Activated naive CD8-positive, alpha-beta T cell treated with anti-CD3 and anti-CD28 coated beads, Interleukin-2, amount 50 U/mL, for 16 hours (primary cell): ENCODE results near the gene TMEM50B.
"Not testable (repeated sequence)": the region's sequence is repeated elsewhere in the genome, so short reads cannot be mapped to it uniquely, and the experiment has no call there.

ENCODE experiments used
- DNase-seq: peaks from one replicate; pipeline ENCODE4 v3.0.0-alpha.2; 2020; ENCODE audit warnings: low read depth, low spot score

TMEM50B gene

DNA sequence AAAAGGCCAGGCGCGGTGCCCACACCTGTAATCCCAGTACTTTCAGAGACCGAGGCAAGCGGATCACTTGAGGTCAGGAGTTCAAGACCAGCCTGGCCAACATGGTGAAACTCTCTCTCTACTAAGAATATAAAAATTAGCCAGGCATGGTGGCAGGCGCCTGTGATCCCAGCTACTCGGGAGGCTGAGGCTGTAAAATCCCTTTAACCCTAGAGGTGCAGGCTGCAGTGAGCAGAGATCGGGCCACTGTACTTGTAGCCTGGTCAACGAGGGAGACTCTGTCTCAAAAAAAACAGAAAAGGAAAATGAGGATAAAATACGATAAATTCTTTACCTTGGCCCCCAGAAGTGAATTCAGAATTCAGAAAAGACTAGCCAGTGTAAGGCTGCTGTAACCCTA is 1.6 kb downstream of the TMEM50B start:
- DNase-seq: no peak

DNA sequence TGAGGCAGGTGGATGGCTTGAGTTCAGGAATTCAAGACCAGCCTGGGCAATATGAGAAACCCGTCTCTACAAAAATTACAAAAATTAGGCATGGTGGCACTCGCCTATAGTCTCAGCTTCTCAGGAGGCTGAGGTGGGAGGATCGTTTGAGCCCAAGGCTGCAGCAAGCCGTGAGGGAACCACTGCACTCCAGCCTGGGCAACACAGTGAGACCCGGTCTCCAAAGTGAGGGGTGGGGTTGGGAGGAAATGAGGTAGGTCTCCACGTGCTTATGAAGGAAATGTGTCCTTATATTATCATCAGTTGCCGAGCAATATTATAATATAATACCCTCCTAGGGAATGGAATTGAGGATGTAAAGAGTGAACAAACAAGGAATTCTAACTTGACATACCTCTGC is 2.7 kb downstream of the TMEM50B start:
- DNase-seq: no peak

DNA sequence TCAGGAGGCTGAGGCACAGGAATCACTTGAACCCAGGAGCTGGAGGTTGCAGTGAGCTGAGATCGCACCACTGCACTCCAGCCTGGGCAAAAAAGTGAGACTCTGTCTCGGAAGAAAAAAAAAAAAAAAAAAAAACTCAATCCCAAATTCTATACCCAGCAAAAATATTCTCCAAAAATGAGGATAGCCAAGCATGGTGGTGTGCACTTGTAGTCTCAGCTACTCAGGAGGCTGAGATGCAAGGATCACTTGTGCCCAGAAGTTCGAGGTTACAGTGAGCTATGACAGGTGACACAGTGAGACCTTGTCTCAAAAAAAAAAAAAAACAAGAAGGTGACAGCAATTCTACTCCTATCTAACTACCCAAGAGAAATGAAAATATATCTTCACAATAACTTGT is 6.4 kb downstream of the TMEM50B start:
- DNase-seq: no peak

DNA sequence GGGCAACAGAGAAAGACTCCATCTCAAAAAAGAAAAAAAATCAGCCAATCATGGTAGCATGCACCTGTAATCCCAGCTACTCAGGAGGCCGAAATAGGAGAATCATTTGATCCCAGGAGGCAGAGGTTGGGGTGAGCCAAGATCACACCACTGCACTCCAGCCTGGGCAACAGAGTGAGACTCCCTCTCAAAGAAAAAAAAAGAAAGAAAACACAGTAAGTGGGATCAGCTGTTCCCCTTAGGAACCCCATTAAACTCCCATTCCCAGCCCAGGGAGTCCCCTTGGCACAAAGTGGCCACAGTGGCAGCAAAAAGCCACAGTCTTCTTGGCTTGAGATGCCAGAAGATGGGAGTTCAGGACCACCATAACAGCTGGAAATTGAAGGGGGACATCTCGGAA is 9.1 kb downstream of the TMEM50B start:
- no peak for DNase-seq

DNA sequence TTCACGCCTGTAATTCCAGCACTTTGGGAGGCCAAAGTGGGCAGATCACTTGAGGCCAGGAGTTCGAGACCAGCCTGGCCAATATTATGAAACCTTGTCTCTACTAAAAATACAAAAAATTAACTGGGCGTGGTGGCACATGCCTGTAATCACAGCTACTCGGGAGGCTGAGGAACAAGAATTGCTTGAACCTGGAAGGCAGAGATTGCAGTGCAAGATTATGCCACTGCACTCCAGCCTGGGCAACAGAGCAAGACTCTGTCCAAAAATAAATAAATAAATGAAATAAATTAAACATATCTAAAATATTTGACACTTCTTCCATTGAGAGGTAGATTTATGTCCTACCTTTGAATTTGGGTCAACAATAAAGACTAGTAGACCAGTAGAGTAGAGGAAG is 10.6 kb downstream of the TMEM50B start:
- DNase-seq: not testable (repeated sequence)

DNA sequence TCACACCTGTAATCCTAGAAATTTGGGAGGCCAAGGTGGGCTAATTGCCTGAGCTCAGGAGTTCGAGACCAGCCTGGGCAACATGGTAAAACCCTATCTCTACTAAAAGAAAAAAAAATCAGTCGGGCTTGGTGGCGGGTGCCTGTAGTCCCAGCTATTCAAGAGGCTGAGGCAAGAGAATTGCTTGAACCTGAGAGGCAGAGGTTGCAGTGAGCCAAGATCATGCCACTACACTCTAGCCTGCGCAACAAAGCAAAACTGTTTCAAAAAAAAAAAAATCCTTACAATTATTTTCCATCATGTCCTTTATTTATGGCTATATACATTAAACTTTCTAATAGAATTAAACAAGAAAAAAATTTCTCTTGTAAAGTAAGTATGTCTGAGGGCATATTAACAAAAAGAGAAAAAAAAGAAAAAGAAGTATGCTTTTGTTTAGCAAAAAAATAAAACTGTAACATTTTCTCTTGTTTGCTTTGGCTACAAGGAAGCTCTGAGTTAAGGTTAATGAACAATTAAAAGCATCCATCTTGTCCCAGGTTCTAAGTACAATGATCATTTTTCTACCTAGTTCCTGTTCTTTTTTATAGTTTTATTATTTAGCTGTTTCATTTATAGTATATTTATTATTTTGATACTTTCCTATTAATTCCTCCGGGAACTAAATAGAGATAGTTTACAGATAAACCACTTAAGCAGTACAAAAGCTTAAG is 18.1 kb downstream of the TMEM50B start:
- DNase-seq: no peak

DNA sequence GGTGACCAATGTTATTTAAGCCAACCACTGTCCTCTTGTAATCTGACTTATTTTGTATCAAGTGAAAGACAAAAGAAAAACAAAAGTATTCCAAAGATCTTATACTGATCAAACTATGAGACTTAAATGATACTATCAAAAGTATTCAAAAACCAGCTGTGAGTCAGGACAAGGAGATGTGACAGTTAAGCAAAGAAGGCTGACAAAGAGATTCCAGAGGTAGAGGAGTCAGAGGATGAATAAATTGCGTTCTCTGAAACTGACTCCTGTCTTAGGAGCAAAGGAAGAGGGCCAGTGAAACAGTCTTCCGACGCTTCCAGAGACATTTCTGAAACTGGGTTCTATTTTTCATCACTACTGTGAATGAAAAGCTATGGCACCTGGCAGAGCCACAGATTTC is 20.9 kb downstream of the TMEM50B start:
- no peak for DNase-seq

DNA sequence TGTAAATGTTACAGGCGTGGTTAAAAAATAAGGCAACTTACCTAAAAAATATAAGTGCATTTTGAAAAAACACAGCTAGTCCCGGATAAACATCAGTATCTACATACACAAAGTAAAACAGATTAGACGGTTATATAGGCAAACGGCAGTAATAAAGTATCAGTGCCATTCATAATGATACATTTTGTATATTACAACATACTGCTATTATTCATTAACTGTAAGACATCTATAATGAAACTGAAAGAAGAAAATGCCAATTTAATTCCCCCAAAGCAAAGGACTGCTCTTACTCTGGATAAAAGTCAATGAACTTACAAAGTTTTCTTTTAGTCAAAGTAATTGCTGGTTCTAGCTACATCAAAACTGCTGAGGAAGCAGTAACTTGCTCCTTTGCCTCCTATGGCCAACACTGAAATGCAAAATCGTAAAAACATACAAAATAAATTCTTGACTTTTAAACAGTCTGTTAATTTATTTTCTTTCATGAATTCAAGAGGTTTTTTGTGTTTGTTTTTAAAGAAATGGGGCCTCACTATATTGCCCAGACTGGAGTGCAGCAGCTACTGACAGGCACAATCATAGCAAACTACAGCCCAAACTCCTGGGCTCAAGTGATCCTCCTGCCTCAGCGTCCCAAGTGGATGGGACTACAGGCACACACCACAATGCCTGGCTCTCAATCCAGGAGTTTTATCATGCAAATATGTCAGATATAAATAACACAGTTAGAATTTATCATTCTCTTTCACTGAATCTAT is 23.9 kb downstream of the TMEM50B start:
- DNase-seq: no peak

DNA sequence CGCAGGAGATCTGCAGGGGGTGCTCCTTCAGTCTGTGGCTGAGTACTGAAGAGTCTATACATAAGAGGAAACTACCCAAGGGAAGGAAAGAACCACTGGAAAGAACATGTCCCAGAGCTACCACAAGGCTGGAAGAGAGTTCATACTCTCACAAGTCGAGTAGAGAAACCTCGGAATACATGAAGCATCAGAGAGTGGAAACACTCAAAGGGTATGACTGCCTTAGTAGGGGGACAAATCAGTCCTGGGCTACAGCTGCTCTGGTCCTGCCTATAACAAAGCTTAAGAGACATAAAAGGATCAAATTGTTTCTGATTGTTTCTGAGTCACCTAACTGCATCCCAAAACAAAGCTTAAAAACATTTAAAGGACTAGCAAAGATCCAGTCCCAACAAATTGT is 27.4 kb downstream of the TMEM50B start:
- no peak for DNase-seq

DNA sequence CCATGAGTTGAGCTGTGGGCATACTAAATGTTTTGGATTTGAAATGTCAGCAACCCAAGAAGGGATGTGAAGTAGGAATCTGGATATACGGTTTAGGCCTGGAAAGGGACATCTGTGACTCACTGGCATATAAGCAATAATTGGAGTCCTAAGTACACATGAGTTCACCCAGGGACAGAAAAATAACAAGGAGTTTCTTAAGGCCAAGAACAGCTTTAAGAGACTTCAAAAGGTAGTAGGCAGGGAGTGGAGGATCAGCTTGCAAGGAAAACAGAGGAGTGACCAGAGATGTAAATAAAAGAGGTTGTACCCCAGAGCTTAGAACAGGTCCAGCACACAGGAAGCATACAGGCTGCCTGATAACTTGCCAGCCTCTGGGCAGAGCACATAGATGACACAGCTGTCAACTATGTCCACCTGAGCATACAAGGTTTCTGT is 28.1 kb downstream of the TMEM50B start:
- DNase-seq: no peak

DNA sequence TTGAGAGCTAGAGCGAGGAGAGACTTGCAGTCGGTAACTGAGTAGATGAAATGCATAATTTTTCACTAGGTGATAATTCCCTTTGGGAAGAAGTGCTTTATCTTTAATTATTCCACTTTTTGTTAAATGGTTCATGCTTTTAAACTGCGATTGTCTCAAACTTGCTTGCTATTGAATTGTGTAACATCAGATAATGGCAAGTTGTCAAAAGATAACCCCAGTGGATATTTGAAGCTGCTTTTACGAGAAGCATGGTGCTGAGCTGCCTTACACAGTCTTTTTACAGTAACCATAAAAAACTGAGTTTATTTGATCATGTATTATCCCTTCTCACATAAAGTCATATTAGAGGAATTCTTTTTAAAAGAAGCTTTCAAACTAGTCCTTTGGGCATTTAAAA is 30.2 kb downstream of the TMEM50B start:
- DNase-seq: no peak

DNA sequence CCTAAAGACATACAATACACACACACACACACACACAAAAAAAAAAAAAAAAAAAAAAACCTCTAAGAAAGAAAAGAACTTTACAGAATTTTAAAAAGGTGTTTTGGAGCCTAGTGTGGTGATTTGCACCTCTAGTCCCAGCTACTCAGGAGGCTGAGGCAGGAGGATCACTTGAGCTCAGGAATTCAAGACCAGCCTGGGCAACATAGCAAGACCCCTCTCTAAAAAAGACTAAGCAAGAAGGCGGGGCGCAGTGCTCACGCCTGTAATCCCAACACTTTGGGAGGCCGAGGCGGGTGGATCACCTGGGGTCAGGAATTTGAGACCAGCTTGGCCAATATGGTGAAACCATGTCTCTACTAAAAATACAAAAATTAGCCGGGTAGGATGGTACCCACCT is 33.2 kb downstream of the TMEM50B start:
- not testable (repeated sequence) for DNase-seq

DNA sequence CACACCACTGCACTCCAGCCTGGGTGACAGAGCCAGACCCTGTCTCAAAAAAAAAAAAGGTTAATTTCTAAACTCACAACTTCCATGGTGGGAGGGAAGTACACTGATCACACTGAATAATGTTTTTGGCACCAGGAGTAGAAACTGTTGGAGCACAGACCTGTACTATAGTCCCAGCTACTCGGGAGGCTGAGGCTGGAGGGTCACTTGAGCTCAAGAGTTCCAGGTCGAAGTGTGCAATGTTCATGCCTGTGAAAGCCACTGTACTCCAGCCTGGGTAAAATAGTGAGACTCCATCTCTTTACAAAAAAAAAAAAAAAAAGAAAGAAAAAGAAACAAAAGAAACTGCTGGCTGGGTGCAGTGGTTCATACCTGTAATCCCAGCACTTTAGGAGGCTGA is 35.3 kb downstream of the TMEM50B start:
- DNase-seq: no peak

DNA sequence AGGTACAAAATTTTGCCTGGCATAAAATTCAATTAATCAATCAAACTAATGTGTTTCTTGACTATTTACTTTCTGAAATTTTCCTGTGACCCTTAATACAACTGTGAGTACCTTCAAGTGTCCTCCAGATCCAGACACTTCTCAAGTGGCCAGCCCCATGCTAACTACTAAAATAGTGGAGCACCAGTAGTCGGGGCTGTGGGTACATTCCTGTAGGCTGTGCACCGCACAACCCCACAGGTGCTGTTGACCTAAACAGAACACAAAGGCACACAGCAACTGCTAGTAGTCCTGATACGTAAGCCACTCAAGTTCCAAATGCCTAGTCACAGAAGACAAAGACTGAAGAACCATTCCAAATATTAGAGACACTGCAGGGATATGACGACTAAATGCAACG is 36.6 kb downstream of the TMEM50B start:
- DNase-seq: no peak

DNA sequence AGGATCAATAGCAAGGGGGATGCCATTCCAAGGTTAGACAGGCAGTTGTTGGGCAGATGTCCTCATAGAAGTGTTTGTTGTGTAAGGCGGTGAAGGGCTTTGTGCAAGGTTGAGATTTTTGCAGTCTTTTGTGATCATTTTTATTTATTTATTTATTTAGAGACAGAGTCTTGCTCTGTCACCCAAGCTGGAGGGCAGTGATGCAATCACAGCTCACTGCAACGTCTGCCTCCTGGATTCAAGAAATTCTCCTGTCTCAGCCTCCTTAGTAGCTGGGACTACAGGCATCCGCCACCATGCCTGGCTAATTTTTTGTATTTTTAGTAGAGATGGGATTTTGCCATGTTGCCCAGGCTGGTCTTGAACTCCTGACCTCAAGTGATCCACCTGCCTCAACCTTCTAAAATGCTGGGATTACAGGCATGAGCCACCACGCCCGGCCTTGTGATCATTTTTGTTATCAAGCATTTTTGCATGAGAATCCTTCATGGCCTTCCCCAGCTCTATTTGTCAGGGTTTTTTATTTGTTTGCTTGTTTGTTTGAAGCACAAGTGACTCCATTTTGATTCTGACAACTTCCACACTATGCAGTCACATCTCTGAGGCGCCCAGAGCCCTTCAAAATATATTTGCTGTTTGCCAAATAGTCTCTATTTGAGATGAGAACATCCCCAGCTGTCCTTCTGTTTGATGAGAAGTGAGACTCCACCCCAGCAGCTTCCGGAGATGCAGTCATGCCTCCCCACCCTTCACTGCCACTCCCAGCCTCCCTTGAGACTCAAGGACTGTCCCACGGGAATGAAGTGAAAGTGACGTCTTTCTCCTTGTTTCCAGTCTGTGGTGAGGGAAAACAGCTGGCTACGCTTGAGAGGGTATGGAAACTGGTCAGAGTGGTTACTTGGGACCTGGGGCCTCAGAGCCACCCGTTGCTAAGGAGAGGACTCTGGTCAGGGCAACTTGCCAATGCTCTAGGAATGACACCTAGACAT is 38.0 kb downstream of the TMEM50B start:
- DNase-seq: no peak

DNA sequence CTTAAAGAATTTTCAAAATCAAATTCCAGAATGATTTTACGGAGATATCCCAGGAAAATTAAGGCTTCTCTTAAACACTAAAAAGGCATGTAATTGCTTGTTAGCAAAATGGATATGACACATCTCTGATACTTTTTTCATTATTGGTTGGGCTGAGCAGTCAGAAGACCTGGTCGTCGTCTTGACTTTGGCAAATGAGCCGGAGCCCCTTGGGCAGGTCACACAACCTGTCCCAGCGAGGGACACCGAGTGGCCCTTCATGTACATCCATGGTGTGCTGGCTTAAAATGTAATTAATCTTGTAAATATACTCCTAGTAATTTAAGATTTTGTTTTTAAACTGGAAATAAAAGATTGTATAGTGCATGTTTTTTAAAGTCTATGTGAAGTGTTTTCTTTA is 42.6 kb downstream of the TMEM50B start:
- DNase-seq: no peak

DNA sequence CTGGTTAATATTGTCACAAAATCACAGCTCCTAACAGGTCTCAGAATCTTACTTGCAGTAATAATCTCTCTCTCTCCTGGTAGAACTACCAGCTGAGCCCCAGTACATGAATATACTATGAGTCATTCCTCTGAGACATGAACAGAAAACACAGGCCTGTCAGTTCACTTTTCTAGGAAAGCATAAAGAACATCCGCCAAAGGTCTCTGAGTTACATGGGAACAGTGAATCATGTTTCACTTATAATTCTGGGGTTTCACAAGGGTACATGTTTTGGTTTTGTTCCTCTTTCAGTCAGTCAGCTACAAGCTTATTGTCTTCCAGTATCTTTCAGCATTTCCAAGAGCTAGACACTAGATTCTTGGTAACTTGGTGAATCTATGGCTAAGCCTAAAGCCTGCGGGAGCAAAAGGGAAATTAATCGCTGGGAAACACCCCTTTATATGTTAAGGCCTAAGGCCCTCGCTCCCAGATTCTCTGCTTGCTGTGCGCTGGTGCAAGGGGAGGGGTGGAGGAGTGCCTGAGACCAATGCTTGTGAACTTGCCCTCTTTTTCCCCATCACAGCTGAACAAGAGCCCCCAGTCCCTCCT is 44.9 kb downstream of the TMEM50B start:
- DNase-seq: no peak

DNA sequence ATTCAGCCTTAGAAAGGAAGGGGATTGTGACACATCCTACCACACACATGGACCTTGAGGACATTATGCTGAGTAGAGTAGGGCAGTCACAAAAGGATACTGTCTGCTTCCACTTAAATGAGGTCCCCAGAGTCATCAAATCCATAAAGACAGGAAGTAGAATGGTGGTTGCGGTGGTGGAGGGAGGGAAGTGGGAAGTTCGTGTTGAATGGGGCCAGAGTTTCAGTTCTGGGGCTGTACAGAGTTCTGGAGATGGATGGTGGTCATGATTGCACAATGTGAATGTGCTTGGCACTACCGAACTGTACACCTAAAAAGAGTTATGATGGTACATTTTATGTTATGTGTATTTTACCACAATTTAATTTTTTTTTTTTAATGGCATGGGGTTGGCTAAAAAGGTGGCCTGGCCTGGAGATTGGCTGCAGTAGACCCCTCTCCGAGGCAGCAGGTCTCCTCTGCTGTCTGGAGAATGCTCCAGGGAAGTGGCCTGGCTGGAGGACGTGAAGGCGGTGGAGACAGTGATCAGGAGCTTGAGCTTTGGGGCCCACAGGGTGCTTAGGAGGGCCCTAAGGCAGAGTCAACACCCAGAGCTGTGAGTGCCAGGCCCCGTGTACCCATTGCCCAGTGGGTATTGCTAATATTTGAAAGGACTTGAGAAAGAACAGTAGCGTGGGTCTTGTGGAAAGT is 46.2 kb downstream of the TMEM50B start:
- DNase-seq: no peak

DNA sequence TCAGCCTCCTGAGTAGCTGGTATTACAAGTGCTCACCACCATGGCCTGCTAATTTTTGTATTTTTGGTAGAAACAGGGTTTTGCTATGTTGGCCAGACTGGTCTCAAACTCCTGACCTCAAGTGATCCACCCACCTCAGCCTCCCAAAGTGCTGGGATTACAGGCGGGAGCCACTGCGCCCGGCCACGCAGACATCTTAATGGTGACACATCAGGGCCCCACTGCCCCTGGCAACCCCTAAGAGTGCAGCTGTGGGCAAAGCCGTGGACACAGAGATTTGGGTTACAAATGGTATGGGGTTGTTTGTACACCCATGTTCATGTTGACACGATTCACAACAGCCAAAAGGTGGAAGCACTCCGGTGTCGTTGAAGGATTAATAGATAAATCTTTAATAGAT is 46.8 kb downstream of the TMEM50B start:
- DNase-seq: no peak

DNA sequence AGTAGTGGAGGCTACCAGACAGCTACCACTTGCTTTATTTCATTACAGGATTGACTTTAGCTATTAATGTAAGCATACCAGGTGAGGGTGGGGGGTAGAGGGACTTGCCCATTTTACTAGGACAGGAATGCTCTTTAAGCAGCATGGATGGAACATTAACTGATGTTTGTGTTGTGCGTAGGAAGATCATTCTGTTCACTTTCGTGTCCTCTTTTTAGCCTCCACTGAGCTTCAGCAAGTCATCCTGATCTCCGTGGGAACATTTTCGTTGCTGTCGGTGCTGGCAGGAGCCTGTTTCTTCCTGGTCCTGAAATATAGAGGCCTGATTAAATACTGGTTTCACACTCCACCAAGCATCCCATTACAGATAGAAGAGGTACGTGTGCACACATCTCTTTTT is 47.3 kb downstream of the TMEM50B start:
- no peak for DNase-seq

DNA sequence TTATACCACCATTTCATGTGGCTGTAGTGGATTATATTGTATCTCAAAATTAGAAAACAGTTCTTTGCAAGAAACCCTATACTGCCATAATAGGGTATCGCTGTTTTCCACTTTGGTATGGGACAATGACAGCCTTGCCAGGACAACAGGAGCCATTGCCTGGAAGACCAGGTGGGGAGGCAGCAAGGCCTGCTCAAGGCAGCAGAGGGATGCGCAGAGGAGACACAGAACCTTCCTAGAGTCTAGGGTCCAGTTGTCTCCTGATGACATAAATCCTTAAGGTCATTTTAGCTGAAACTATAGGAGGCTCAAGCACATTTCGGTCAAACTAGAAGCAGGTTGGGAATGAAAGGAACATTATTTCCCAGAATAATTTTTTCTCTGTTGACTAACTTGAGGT is 48.9 kb downstream of the TMEM50B start:
- DNase-seq: no peak
